Measurements from ENCODE around the gene GID8. TPM values are rescaled to one million over a fixed set of nuclear protein-coding genes. Genes with fewer than 3 reads are reported as not detected.

Gene GID8
- total RNA-seq, 1 experiment from 2014 or later: 35.6 TPM

DNA sequence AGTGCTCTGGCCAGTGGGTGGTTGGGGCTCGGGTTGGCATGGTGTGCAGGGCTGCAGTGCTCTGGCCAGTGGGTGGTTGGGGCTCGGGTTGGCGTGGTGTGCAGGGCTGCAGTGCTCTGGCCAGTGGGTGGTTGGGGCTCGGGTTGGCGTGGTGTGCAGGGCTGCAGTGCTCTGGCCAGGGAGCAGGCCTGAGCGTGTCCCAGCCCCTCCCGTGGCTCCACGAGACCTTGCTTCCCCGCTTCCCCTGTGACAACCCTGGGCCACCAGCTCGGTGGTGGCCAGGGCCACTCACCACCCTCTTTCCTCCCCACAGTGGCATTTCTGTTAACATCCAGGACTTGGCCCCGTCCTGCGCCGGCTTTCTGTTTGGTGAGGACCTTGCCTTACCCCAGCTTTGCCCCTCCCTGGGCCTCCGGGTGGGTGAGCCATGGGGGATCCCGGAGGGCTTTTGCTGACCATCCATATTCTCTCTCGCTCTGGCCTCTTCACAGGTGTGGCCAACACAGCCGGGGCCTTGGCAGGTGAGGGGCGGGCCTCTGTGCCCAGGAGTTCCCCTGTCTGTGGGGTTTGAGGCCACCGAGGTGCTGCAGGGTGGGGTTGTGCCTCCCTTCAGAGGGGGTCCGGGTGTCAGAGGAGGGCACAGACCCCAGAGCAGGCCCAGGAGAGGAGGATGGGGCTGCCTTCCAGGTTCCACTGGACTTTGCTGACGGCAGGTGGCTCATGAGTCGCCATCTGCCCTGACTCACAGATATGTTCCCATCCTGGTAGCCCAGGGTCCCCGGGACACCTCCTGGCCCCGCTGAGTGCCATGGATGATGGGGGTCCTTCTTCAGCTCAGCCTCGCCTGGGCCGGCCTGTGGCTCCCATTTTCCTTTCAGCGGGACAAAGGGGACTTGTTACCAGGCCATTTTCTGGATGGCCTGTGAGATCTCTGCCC lies 28.5 kb downstream of the GID8 start:
- Histone ChIP-seq H3K79me2 (ENCODE audit: insufficient read depth, low read length) (no peaks in the 10 kb centered on the region), H3K36me3 (ENCODE audit: control insufficient read depth in 1 of 2, insufficient read depth in 2 of 2, low read length in 2 of 2) (peaks cover 0 to 8% of the 10 kb centered on the region in 2 experiments; a peak in 1 of 4 replicates), H3K4me3 (replicated peaks in 1 of 2; ENCODE audit: low read depth in 1 of 2, low read length in 2 of 2) (no peak overlapping the region), H4K20me1 (ENCODE audit: insufficient read depth) (no peaks in the 10 kb centered on the region), H3K9ac (ENCODE audit: low read length) (no peak overlapping the region), H2AFZ (ENCODE audit: low read depth, low read length, poor library complexity, severe bottlenecking) (no peak overlapping the region), H3K4me2 (ENCODE audit: low read length) (no peak overlapping the region), H3K4me1 (ENCODE audit: control insufficient read depth in 1 of 2, insufficient read depth in 2 of 2, low read length in 2 of 2) (no peaks in the 10 kb centered on the region), H3K27ac (ENCODE audit: low read depth, low read length) (no peak overlapping the region), H3K9me3 (ENCODE audit: control insufficient read depth in 1 of 2, insufficient read depth in 1 of 2, low read depth in 1 of 2, low read length in 2 of 2) (no peaks in the 10 kb centered on the region), H3K27me3 (ENCODE audit: insufficient read depth, low read length) (no peaks in the 10 kb centered on the region), H3K9me2 (ENCODE audit: insufficient read depth) (no peaks in the 10 kb centered on the region)
- ChIA-PET CTCF (no interaction called here), POLR2A (no interaction called here), RAD21 (ENCODE audit: low non-redundant PET in 1 of 2, low total read pairs in 2 of 2, uncharacterized antibody in 2 of 2, unreplicated experiment in 2 of 2) (no interaction called here)
- TF ChIP-seq ZFX (IDR thresholded peaks at IDR 0.05) (no peak), CEBPB (IDR thresholded peaks at IDR 0.05; ENCODE audit: low read depth) (no peak), POLR2AphosphoS5 (IDR thresholded peaks at IDR 0.05; ENCODE audit: low read depth, low read length) (no peak), SP1 (IDR thresholded peaks at IDR 0.05; ENCODE audit: low read depth) (no peak), TCF7L2 (IDR thresholded peaks at IDR 0.05; ENCODE audit: borderline replicate concordance, extremely low read depth, insufficient read depth, insufficient read length) (no peak), YY1 (IDR thresholded peaks at IDR 0.05; ENCODE audit: extremely low read depth, insufficient replicate concordance, low read depth, low read length) (no peak), ZNF274 (IDR thresholded peaks at IDR 0.05; ENCODE audit: low read depth, low read length) (no peak)
- TF ChIP-seq, protein P1, sequence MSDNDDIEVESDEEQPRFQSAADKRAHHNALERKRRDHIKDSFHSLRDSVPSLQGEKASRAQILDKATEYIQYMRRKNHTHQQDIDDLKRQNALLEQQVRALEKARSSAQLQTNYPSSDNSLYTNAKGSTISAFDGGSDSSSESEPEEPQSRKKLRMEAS (IDR thresholded peaks at IDR 0.05): no peak
- TF ChIP-seq, protein P2, sequence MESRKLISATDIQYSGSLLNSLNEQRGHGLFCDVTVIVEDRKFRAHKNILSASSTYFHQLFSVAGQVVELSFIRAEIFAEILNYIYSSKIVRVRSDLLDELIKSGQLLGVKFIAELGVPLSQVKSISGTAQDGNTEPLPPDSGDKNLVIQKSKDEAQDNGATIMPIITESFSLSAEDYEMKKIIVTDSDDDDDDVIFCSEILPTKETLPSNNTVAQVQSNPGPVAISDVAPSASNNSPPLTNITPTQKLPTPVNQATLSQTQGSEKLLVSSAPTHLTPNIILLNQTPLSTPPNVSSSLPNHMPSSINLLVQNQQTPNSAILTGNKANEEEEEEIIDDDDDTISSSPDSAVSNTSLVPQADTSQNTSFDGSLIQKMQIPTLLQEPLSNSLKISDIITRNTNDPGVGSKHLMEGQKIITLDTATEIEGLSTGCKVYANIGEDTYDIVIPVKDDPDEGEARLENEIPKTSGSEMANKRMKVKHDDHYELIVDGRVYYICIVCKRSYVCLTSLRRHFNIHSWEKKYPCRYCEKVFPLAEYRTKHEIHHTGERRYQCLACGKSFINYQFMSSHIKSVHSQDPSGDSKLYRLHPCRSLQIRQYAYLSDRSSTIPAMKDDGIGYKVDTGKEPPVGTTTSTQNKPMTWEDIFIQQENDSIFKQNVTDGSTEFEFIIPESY (IDR thresholded peaks at IDR 0.05; ENCODE audit: extremely low read depth, insufficient replicate concordance, low read length): no peak
- ATAC-seq (no peak), DNase-seq (ENCODE audit: low read depth, low spot score) (no peak)
- no TSS peak for BruUV-seq (replicated peaks)
- intact Hi-C loops (cut with micrococcal nuclease): no loop called here
